NOMO-1 treated with dmso at 0.1 percent for 144 hours (cell line): ENCODE results near the gene OXA1L.
"Not testable (repeated sequence)": the region's sequence is repeated elsewhere in the genome, so short reads cannot be mapped to it uniquely, and the experiment has no call there.

ENCODE experiments used
- DNase-seq: peaks from one replicate; lab custom pipeline; 2025; ENCODE audit not compliant: unreplicated experiment; lab: John Stamatoyannopoulos, UW

OXA1L gene

GRCh38 chr14:22766457-22767322 is at the start of gene OXA1L:
Gene OXA1L, plus strand, starts transcription at chr14:22766688. Its CDS starts 14 bp downstream, at chr14:22766702.
- peak; percentile 93 for DNase-seq

- no peak for DNase-seq
These were observed 48.4 kb upstream of the OXA1L start for GRCh38 chr14:22718091-22718490.

GRCh38 chr14:22721213-22721612 is 45.3 kb upstream of the OXA1L start:
- no peak for DNase-seq

GRCh38 chr14:22723815-22724214 is 42.7 kb upstream of the OXA1L start:
- DNase-seq, result no peak

GRCh38 chr14:22724847-22725246 is 41.6 kb upstream of the OXA1L start:
- not testable (repeated sequence) for DNase-seq

GRCh38 chr14:22725374-22725773 is 41.1 kb upstream of the OXA1L start:
- not testable (repeated sequence) for DNase-seq

GRCh38 chr14:22726012-22726411 is 40.5 kb upstream of the OXA1L start:
- no peak for DNase-seq

- DNase-seq, result not testable (repeated sequence)
These were observed 34.4 kb upstream of the OXA1L start for GRCh38 chr14:22732062-22732461.

GRCh38 chr14:22733829-22734228 is 32.7 kb upstream of the OXA1L start:
- no peak for DNase-seq

GRCh38 chr14:22735096-22735495 is 31.4 kb upstream of the OXA1L start:
- DNase-seq, result no peak

GRCh38 chr14:22736384-22736783 is 30.1 kb upstream of the OXA1L start:
- not testable (repeated sequence) for DNase-seq

- no peak for DNase-seq
These were observed 29.4 kb upstream of the OXA1L start for GRCh38 chr14:22737052-22737451.

GRCh38 chr14:22739423-22739822 is 27.1 kb upstream of the OXA1L start:
- no peak for DNase-seq

- DNase-seq, result no peak
These were observed 26.5 kb upstream of the OXA1L start for GRCh38 chr14:22740020-22740419.

GRCh38 chr14:22747769-22748168 is 18.7 kb upstream of the OXA1L start:
- no peak for DNase-seq

GRCh38 chr14:22748206-22748605 is 18.3 kb upstream of the OXA1L start:
- no peak for DNase-seq

GRCh38 chr14:22748631-22749068 is 17.8 kb upstream of the OXA1L start:
- peak; percentile 50 for DNase-seq

GRCh38 chr14:22752422-22752821 is 14.1 kb upstream of the OXA1L start:
- DNase-seq, result no peak

- DNase-seq, result no peak
These were observed 12.9 kb upstream of the OXA1L start for GRCh38 chr14:22753586-22753985.

- DNase-seq, result not testable (repeated sequence)
These were observed 8.4 kb upstream of the OXA1L start for GRCh38 chr14:22757972-22758650.

- DNase-seq, result no peak
These were observed 4.8 kb upstream of the OXA1L start for GRCh38 chr14:22761734-22762133.

GRCh38 chr14:22764382-22764781 is 2.1 kb upstream of the OXA1L start:
- no peak for DNase-seq
